Measurements from ENCODE around the gene CYREN. TPM values are rescaled to one million over a fixed set of nuclear protein-coding genes. Genes with fewer than 3 reads are reported as not detected.

Gene CYREN
- total RNA-seq, 1 experiment from 2014 or later = 84.8 TPM

DNA sequence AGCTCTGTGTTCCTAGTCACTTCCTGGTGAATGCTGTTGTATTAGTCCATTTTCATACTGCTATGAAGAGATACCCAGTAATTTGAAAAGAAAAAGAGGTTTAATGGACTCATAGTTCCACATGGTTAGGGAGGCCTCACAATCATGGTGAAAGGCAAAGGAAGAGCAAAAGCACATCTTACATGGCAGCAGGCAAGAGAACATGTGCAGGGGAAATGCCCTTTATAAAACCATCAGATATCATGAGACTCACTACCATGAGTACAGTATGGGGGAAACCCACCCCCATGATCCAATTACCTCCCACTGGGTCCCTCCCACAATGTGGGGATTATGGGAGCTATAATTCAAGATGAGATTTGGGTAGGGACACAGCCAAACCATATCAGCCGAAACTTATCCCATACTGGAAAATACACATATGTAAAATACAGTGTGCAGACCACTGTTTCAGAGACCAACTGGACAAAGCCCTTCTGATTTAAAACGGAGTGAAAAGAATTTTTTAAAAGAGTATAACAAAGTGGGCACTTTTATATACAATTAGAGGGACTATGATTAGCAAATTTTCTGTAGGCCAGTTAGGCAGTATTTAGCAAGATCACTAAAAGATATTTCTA lies 8.0 kb downstream of the CYREN start:
- peaks cover 8% of the 10 kb centered on the region for H3K9me3 Mint-ChIP-seq (ENCODE audit: low read depth, unreplicated experiment)
- intact Hi-C loops (cut with micrococcal nuclease; ENCODE audit: unreplicated experiment) = no loop called here
- BruUV-seq (replicated peaks) = no TSS peak
- peaks cover 35% of the 10 kb centered on the region for H3K4me1 Mint-ChIP-seq (ENCODE audit: low read depth, unreplicated experiment)
- DNase-seq = no peak
- H3K36me3 Mint-ChIP-seq (ENCODE audit: insufficient read depth, unreplicated experiment) = peaks cover 58% of the 10 kb centered on the region
- H3K4me3 Mint-ChIP-seq (ENCODE audit: low read depth, unreplicated experiment) = no peak overlapping the region
- TF ChIP-seq, protein P1, sequence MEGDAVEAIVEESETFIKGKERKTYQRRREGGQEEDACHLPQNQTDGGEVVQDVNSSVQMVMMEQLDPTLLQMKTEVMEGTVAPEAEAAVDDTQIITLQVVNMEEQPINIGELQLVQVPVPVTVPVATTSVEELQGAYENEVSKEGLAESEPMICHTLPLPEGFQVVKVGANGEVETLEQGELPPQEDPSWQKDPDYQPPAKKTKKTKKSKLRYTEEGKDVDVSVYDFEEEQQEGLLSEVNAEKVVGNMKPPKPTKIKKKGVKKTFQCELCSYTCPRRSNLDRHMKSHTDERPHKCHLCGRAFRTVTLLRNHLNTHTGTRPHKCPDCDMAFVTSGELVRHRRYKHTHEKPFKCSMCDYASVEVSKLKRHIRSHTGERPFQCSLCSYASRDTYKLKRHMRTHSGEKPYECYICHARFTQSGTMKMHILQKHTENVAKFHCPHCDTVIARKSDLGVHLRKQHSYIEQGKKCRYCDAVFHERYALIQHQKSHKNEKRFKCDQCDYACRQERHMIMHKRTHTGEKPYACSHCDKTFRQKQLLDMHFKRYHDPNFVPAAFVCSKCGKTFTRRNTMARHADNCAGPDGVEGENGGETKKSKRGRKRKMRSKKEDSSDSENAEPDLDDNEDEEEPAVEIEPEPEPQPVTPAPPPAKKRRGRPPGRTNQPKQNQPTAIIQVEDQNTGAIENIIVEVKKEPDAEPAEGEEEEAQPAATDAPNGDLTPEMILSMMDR (IDR thresholded peaks at IDR 0.05; ENCODE audit: unreplicated experiment) = no peak
- H3K27ac Mint-ChIP-seq (ENCODE audit: unreplicated experiment) = peak overlapping the region; percentile 82
- CTCF ChIA-PET = no interaction called here
- H3K27me3 Mint-ChIP-seq (ENCODE audit: unreplicated experiment) = no peaks in the 10 kb centered on the region

DNA sequence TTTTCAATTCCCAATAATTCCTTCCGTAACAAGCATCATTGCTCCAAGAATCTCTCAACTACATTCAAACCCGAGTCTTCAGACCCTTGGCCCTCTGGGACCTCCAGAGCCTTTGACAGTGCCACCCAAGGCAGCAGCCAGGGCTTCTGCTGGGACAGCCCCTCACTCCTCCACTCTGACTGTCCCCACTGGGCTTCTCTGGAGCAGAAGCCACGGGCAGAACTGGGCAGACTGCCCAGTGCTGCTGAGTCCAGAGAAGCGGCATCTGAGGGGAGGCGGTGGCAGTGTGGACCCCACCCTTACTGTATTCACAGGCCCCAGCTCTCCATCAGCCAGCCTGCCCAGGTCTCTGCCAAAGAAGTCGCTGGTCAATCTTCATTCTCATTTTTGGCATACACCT lies 8.8 kb downstream of the CYREN start:
- Mint-ChIP-seq H3K9me3 (ENCODE audit: low read depth, unreplicated experiment) (peaks cover 8% of the 10 kb centered on the region), H3K36me3 (ENCODE audit: insufficient read depth, unreplicated experiment) (peaks cover 49% of the 10 kb centered on the region)

DNA sequence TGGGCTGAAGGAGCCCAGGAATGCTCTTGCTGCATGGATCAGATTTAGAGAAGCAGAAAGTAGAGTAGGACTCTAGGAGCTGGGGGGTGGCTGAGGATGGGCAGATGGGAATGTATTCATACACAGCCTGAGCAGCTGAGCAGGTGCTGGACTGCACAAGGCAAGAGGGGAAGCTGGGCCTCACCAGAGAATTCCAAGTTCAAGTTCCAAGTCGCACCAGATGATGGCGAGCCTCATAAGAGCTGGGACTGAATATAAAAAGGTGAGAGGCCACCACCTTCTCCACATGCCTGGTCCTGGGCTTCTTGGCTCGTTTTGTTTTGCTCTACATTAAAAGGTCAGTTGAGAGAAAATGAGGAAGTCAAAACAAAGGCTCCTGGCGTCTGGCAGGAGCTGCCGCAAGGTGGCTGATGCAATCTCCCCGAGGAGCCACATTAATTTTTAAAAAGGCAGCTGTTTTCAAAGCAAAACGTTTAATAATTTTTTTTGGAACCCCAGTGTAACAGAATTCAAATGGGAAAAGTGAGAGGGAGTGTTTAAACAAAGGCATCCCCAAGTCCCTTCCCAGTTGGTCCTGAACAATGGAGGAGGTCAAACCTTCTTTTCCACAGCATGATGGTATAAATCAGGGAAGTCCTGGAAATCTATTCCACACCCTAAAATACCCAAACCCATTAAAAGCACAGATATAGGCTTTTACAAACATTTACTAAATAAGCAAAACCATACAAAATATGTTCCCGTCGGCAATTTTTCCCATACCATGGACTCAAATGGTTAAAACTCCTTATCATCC lies 9.5 kb downstream of the CYREN start:
- CTCF ChIA-PET = interaction anchor here (0.6 to 1.6 kb wide), 6 partner anchors 8 to 449 kb away, joined by 3 to 7 read pairs (median 3); partner anchors contain the start of genes AGBL3 and CYREN
- Mint-ChIP-seq H3K4me1 (ENCODE audit: low read depth, unreplicated experiment) (peaks cover 32% of the 10 kb centered on the region), H3K36me3 (ENCODE audit: insufficient read depth, unreplicated experiment) (peaks cover 44% of the 10 kb centered on the region), H3K27me3 (ENCODE audit: unreplicated experiment) (no peaks in the 10 kb centered on the region), H3K27ac (ENCODE audit: unreplicated experiment) (peak overlapping the region; percentile 82), H3K4me3 (ENCODE audit: low read depth, unreplicated experiment) (no peak overlapping the region), H3K9me3 (ENCODE audit: low read depth, unreplicated experiment) (peaks cover 12% of the 10 kb centered on the region)
- TF ChIP-seq, protein P1 (IDR thresholded peaks at IDR 0.05; ENCODE audit: unreplicated experiment) = no peak
- DNase-seq = no peak
- no TSS peak for BruUV-seq (replicated peaks)
- intact Hi-C loops (cut with micrococcal nuclease; ENCODE audit: unreplicated experiment) = no loop called here

More for the DNA sequence above, 8.8 kb downstream of the CYREN start:
- no TSS peak for BruUV-seq (replicated peaks)
- intact Hi-C loops (cut with micrococcal nuclease; ENCODE audit: unreplicated experiment) = no loop called here
- DNase-seq = no peak
- Mint-ChIP-seq H3K4me1 (ENCODE audit: low read depth, unreplicated experiment) (peaks cover 32% of the 10 kb centered on the region), H3K27ac (ENCODE audit: unreplicated experiment) (peak overlapping the region; percentile 82), H3K4me3 (ENCODE audit: low read depth, unreplicated experiment) (no peak overlapping the region), H3K27me3 (ENCODE audit: unreplicated experiment) (no peaks in the 10 kb centered on the region)
- TF ChIP-seq, protein P1 (IDR thresholded peaks at IDR 0.05; ENCODE audit: unreplicated experiment) = no peak
- CTCF ChIA-PET = interaction anchor here (0.6 kb wide), 2 partner anchors 9 to 176 kb away, joined by 3 read pairs; partner anchors contain the start of gene AGBL3

DNA sequence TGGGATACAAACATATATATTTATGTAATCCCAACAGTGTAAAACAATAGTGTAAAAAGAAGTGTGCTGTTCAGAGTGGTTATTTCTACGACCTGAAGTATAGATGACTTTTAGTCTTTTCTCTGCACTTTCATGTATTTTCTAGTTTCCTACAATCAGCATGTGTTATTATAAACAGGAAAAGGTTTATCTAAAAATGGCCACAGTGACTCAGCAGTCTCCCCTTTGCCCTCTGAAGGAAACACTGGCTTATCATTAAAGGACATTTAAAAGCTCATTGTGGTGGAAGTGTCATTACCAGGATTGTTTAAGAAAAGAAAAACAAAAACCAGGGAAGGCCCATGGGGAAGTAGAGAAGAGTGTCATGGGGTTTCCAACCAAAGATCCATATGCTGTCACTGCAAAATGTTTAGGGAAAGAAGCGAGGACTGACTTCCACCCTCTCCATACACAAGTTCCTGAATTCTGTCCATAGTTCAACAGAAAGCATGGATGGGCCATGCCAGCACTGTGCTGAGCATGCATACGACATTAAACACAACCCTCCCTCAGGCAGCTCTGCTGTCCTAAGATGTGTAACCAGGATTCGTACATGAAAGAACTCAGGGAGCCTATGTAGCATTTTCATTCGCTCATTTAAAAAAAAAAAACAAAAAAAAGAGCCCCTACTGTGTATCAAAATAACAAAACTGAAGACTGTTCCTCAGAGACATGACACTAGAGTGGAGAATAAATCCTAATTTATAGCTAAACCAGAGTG lies 10.2 kb downstream of the CYREN start:
- intact Hi-C loops (cut with micrococcal nuclease; ENCODE audit: unreplicated experiment) = no loop called here
- peak overlapping the region; percentile 28 for H3K4me3 Mint-ChIP-seq (ENCODE audit: low read depth, unreplicated experiment)

More for the DNA sequence above, 10.2 kb downstream of the CYREN start:
- CTCF ChIA-PET = interaction anchor here (0.7 to 1.6 kb wide), 4 partner anchors 9 to 493 kb away, joined by 3 to 7 read pairs (median 5); partner anchors contain the start of genes AGBL3 and CYREN
- TF ChIP-seq, protein P1 (IDR thresholded peaks at IDR 0.05; ENCODE audit: unreplicated experiment) = no peak
- peaks cover 13% of the 10 kb centered on the region for H3K9me3 Mint-ChIP-seq (ENCODE audit: low read depth, unreplicated experiment)
- DNase-seq = no peak
- peaks cover 32% of the 10 kb centered on the region for H3K4me1 Mint-ChIP-seq (ENCODE audit: low read depth, unreplicated experiment)
- H3K36me3 Mint-ChIP-seq (ENCODE audit: insufficient read depth, unreplicated experiment) = peaks cover 39% of the 10 kb centered on the region
- BruUV-seq (replicated peaks) = no TSS peak
- peak overlapping the region; percentile 82 for H3K27ac Mint-ChIP-seq (ENCODE audit: unreplicated experiment)
- no peaks in the 10 kb centered on the region for H3K27me3 Mint-ChIP-seq (ENCODE audit: unreplicated experiment)

All from Calu3 (cell line).